ENCODE data around the gene RCBTB2.

DNA sequence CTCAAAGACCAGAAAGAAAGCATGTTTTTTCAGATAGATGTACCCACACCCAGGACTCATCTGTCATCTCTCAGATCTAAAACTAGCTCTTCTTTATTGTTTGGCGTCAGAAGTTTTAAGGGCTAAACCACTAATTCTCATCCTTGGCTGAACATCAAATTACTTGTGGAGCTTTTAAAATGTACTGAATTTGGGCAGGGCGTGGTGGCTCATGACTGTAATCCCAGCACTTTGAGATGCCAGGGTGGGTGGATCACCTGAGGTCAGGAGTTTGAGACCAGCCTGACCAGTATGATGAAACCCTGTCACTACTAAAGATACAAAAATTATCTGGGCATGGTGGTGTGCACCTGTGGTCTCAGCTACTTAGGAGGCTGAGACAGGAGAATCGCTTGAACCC lies 47.4 kb downstream of the RCBTB2 start:
- TF ChIP-seq, protein P1, sequence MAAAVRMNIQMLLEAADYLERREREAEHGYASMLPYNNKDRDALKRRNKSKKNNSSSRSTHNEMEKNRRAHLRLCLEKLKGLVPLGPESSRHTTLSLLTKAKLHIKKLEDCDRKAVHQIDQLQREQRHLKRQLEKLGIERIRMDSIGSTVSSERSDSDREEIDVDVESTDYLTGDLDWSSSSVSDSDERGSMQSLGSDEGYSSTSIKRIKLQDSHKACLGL (CRISPR knock-in tag; IDR thresholded peaks at IDR 0.05; ENCODE audit: borderline replicate concordance, poor library complexity, severe bottlenecking): no peak
- TF ChIP-seq MYC (IDR thresholded peaks at IDR 0.05; ENCODE audit: low read depth, low read length) (no peak), MYC (CRISPR knock-in tag; IDR thresholded peaks at IDR 0.05; ENCODE audit: borderline replicate concordance, low read depth) (no peak)
